HFF-Myc (cell line): ENCODE results near the gene RBP5.

ENCODE experiments used
- DNase-seq: peaks from one replicate; pipeline ENCODE4 v3.0.0-alpha.2; 2011; ENCODE audit warnings: low read depth; ENCODE audit errors: extremely low read depth
- H3K4me3 ChIP-seq: replicated peaks from 2 replicates; pipeline ENCODE4 v1.5.1; 2011; ENCODE audit warnings: low read depth, mild to moderate bottlenecking, control low read depth, low read length
- CTCF ChIP-seq: IDR thresholded peaks from 2 replicates; pipeline ENCODE4 v1.5.1; 2012; ENCODE audit warnings: mild to moderate bottlenecking, low read depth, low read length, control low read depth; ENCODE audit errors: missing control alignments

Gene RBP5

DNA sequence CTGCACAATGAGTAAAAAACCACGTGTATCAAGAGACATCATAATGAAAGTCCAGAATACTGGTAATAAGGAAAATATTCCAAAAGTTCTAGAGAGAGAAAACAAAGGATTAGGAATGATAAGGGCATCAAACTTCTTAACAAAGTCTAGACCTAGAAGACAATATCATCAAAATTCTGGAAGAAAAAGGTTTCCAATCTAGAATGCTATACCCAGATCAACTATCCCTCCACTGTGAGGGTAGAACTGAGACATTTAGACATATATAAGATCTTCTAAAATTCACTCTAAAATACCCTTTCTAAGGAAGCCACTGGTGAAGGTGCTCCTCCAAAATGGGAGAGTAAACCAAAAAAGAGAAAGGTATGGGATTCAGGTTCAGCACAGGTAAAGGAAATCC lies 22.6 kb downstream of the RBP5 start:
- DNase-seq, result no peak
- TF ChIP-seq CTCF, result no peak
- no peak overlapping the region for H3K4me3 ChIP-seq

- H3K4me3 ChIP-seq, result no peak overlapping the region
- DNase-seq, result no peak
- no peak for TF ChIP-seq CTCF
These were observed 24.7 kb downstream of the RBP5 start for GRCh38 chr12:7103837-7104584.

- no peak for DNase-seq
- no peak for TF ChIP-seq CTCF
- no peak overlapping the region for H3K4me3 ChIP-seq
These were observed 26.1 kb downstream of the RBP5 start for GRCh38 chr12:7102582-7102981.

- no peak overlapping the region for H3K4me3 ChIP-seq
- TF ChIP-seq CTCF, result no peak
- DNase-seq, result no peak
These were observed 27.0 kb downstream of the RBP5 start for GRCh38 chr12:7101694-7102131.

- TF ChIP-seq CTCF, result no peak
- DNase-seq, result no peak
These were observed 27.5 kb downstream of the RBP5 start for GRCh38 chr12:7101047-7101693.

GRCh38 chr12:7100239-7100638 lies 28.4 kb downstream of the RBP5 start:
- DNase-seq, result no peak
- no peak overlapping the region for H3K4me3 ChIP-seq
- no peak for TF ChIP-seq CTCF

More at GRCh38 chr12:7101047-7101693, 27.5 kb downstream of the RBP5 start:
- H3K4me3 ChIP-seq, result no peak overlapping the region
